PFSK-1 (cell line): Measurements from ENCODE around the gene LINC00305.

Experiments used
- FOXP2 ChIP-seq: optimal IDR thresholded peaks from 2 replicates; pipeline ENCODE3; 2011; ENCODE audit warnings: borderline replicate concordance, control low read depth, inconsistent platforms; ENCODE audit not compliant: insufficient read depth; ENCODE audit errors: extremely low read length, extremely low read depth
- POLR2AphosphoS5 ChIP-seq: IDR thresholded peaks from 2 replicates; pipeline ENCODE4 v1.6.1; 2012; ENCODE audit warnings: low read depth, mild to moderate bottlenecking, control low read depth, low read length, moderate library complexity
- REST ChIP-seq, 2 experiments: IDR thresholded peaks; 2 replicates each; pipeline versions ENCODE4 v1.6.1 to v1.8.0; 2011 to 2012; ENCODE audit warnings: low read depth in 2 of 2, low read length in 2 of 2, control low read depth in 1 of 2, inconsistent platforms in 1 of 2, mild to moderate bottlenecking in 1 of 2, moderate library complexity in 1 of 2; ENCODE audit not compliant: insufficient read depth in 1 of 2
- SIN3A ChIP-seq: IDR thresholded peaks from 2 replicates; pipeline ENCODE4 v1.6.1; 2012; ENCODE audit warnings: mild to moderate bottlenecking, low read length, moderate library complexity, borderline replicate concordance; ENCODE audit not compliant: insufficient read depth
- TAF1 ChIP-seq: IDR thresholded peaks from 2 replicates; pipeline ENCODE4 v1.6.1; 2012; ENCODE audit warnings: low read length, control low read depth, borderline replicate concordance; ENCODE audit not compliant: insufficient read depth

The LINC00305 gene

GRCh38 chr18:64137914-64138313, 11.0 kb downstream of the LINC00305 start:
- TF ChIP-seq TAF1 (no peak), SIN3A (no peak), POLR2AphosphoS5 (no peak), FOXP2 (no peak), REST (IDR thresholded peaks at IDR 0.05; ENCODE audit: insufficient read depth in 1 of 2, low read depth in 2 of 2, low read length in 2 of 2) (no peak)

DNA sequence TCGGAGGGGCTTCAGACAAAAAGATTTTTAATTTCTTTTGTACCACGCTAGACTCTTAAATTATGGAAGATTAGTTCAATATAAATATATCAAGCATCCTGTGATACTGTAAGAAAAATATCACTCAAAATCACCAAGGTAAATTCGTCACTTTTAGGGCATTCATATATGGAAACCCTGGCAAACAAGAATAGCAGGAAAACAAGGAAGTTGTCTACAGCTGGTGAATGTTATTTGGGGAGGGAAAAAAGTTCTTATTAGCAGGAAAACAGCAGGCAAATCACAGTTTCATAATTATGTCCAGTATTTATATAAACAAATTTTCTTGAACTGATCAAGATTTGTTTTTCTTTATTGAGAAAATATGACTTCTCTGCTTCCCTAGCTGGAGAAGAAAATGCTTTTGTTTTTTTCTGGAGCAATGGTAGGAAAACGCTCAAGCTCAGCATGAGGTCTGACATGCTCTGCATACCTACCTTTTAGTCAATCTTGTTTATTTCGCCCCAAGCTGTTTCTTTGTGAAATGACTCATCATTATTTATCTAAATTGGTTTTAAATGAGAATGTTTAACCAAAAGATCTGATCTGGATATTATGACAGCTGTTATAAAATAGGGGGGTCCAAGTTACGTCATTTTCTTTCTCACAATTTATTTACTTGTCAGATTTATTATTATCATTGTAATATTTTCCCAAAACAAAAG, 14.7 kb downstream of the LINC00305 start:
- no peak for TF ChIP-seq POLR2AphosphoS5
- TF ChIP-seq FOXP2: no peak
- no peak for TF ChIP-seq SIN3A
- TF ChIP-seq REST (IDR thresholded peaks at IDR 0.05; ENCODE audit: insufficient read depth in 1 of 2, low read depth in 2 of 2, low read length in 2 of 2): no peak
- no peak for TF ChIP-seq TAF1

GRCh38 chr18:64132871-64133270, 16.0 kb downstream of the LINC00305 start:
- TF ChIP-seq TAF1 (no peak), FOXP2 (no peak), REST (IDR thresholded peaks at IDR 0.05; ENCODE audit: insufficient read depth in 1 of 2, low read depth in 2 of 2, low read length in 2 of 2) (no peak), POLR2AphosphoS5 (no peak), SIN3A (no peak)

GRCh38 chr18:64131314-64131713, 17.6 kb downstream of the LINC00305 start:
- TF ChIP-seq POLR2AphosphoS5: no peak
- no peak for TF ChIP-seq FOXP2
- TF ChIP-seq SIN3A: no peak
- TF ChIP-seq TAF1: no peak
- no peak for TF ChIP-seq REST (IDR thresholded peaks at IDR 0.05; ENCODE audit: insufficient read depth in 1 of 2, low read depth in 2 of 2, low read length in 2 of 2)
